ENCODE data around the gene NCBP3.
"Not testable (repeated sequence)": the region's sequence is repeated elsewhere in the genome, so short reads cannot be mapped to it uniquely, and the experiment has no call there.

NCBP3 gene

GRCh38 chr17:3852561-3852960 is 6.5 kb upstream of the NCBP3 start:
- H3K4me3 ChIP-seq (ENCODE audit: low read depth in 1 of 5, low read length in 5 of 5), result no peak overlapping the region
- H3K27ac ChIP-seq (ENCODE audit: low read depth, low read length), result no peak overlapping the region
- no peak overlapping the region for H3K9ac ChIP-seq (ENCODE audit: low read length in 5 of 5)
- no peaks in the 10 kb centered on the region for H3K4me1 ChIP-seq (ENCODE audit: control insufficient read depth in 5 of 5, insufficient read depth in 5 of 5, low read length in 5 of 5)
- H3K9me3 ChIP-seq (ENCODE audit: control insufficient read depth in 5 of 5, low read length in 5 of 5), result no peaks in the 10 kb centered on the region
- peaks cover 0 to 5% (median 0%) of the 10 kb centered on the region in 5 donors for H3K27me3 ChIP-seq (ENCODE audit: control insufficient read depth in 5 of 5, insufficient read depth in 4 of 5, low read length in 5 of 5)
- H3K36me3 ChIP-seq (ENCODE audit: control insufficient read depth in 5 of 5, insufficient read depth in 5 of 5, low read length in 5 of 5), result no peaks in the 10 kb centered on the region

- H3K9me3 ChIP-seq (ENCODE audit: control insufficient read depth in 5 of 5, low read length in 5 of 5), result no peaks in the 10 kb centered on the region
- H3K27ac ChIP-seq (ENCODE audit: low read depth, low read length), result no peak overlapping the region
- H3K4me1 ChIP-seq (ENCODE audit: control insufficient read depth in 5 of 5, insufficient read depth in 5 of 5, low read length in 5 of 5), result peaks cover 0 to 1% (median 0%) of the 10 kb centered on the region in 5 donors
- peaks cover 0 to 5% (median 0%) of the 10 kb centered on the region in 5 donors for H3K27me3 ChIP-seq (ENCODE audit: control insufficient read depth in 5 of 5, insufficient read depth in 4 of 5, low read length in 5 of 5)
- no peak overlapping the region for H3K4me3 ChIP-seq (ENCODE audit: low read depth in 1 of 5, low read length in 5 of 5)
- H3K9ac ChIP-seq (ENCODE audit: low read length in 5 of 5), result no peak overlapping the region
- no peaks in the 10 kb centered on the region for H3K36me3 ChIP-seq (ENCODE audit: control insufficient read depth in 5 of 5, insufficient read depth in 5 of 5, low read length in 5 of 5)
Observed at GRCh38 chr17:3851461-3852100, 5.5 kb upstream of the NCBP3 start.

- no peak overlapping the region for H3K4me3 ChIP-seq (ENCODE audit: low read depth in 1 of 5, low read length in 5 of 5)
- no peak overlapping the region for H3K9ac ChIP-seq (ENCODE audit: low read length in 5 of 5)
- no peak overlapping the region for H3K27ac ChIP-seq (ENCODE audit: low read depth, low read length)
- H3K9me3 ChIP-seq (ENCODE audit: control insufficient read depth in 5 of 5, low read length in 5 of 5), result no peaks in the 10 kb centered on the region
- peaks cover 4 to 19% (median 10%) of the 10 kb centered on the region in 5 donors for H3K4me1 ChIP-seq (ENCODE audit: control insufficient read depth in 5 of 5, insufficient read depth in 5 of 5, low read length in 5 of 5)
- H3K36me3 ChIP-seq (ENCODE audit: control insufficient read depth in 5 of 5, insufficient read depth in 5 of 5, low read length in 5 of 5), result peaks cover 0 to 5% (median 3%) of the 10 kb centered on the region in 5 donors
- peaks cover 0 to 5% (median 0%) of the 10 kb centered on the region in 5 donors for H3K27me3 ChIP-seq (ENCODE audit: control insufficient read depth in 5 of 5, insufficient read depth in 4 of 5, low read length in 5 of 5)
Observed at GRCh38 chr17:3848229-3848835, 2.3 kb upstream of the NCBP3 start.

GRCh38 chr17:3847165-3847670 is 1.2 kb upstream of the NCBP3 start:
- H3K4me3 ChIP-seq (ENCODE audit: low read depth in 1 of 5, low read length in 5 of 5), result no peak overlapping the region
- H3K36me3 ChIP-seq (ENCODE audit: control insufficient read depth in 5 of 5, insufficient read depth in 5 of 5, low read length in 5 of 5), result peaks cover 0 to 14% (median 9%) of the 10 kb centered on the region in 5 donors
- peaks cover 0 to 5% (median 0%) of the 10 kb centered on the region in 5 donors for H3K27me3 ChIP-seq (ENCODE audit: control insufficient read depth in 5 of 5, insufficient read depth in 4 of 5, low read length in 5 of 5)
- H3K9ac ChIP-seq (ENCODE audit: low read length in 5 of 5), result no peak overlapping the region
- no peak overlapping the region for H3K27ac ChIP-seq (ENCODE audit: low read depth, low read length)
- peaks cover 4 to 19% (median 10%) of the 10 kb centered on the region in 5 donors for H3K4me1 ChIP-seq (ENCODE audit: control insufficient read depth in 5 of 5, insufficient read depth in 5 of 5, low read length in 5 of 5)
- no peaks in the 10 kb centered on the region for H3K9me3 ChIP-seq (ENCODE audit: control insufficient read depth in 5 of 5, low read length in 5 of 5)

GRCh38 chr17:3846437-3847164 is 555 bp upstream of the NCBP3 start:
- H3K27ac ChIP-seq (ENCODE audit: low read depth, low read length), result no peak overlapping the region
- peaks cover 4 to 19% (median 10%) of the 10 kb centered on the region in 5 donors for H3K4me1 ChIP-seq (ENCODE audit: control insufficient read depth in 5 of 5, insufficient read depth in 5 of 5, low read length in 5 of 5)
- peaks cover 0 to 20% (median 13%) of the 10 kb centered on the region in 5 donors for H3K36me3 ChIP-seq (ENCODE audit: control insufficient read depth in 5 of 5, insufficient read depth in 5 of 5, low read length in 5 of 5)
- H3K9ac ChIP-seq (ENCODE audit: low read length in 5 of 5), result peak overlapping the region in 2 of 5 donors; percentile 21 to 56
- no peaks in the 10 kb centered on the region for H3K9me3 ChIP-seq (ENCODE audit: control insufficient read depth in 5 of 5, low read length in 5 of 5)
- peak overlapping the region in 4 of 5 donors; percentile 45 to 83 (median 54) for H3K4me3 ChIP-seq (ENCODE audit: low read depth in 1 of 5, low read length in 5 of 5)
- peaks cover 0 to 5% (median 0%) of the 10 kb centered on the region in 5 donors for H3K27me3 ChIP-seq (ENCODE audit: control insufficient read depth in 5 of 5, insufficient read depth in 4 of 5, low read length in 5 of 5)

GRCh38 chr17:3845291-3845620 is 790 bp downstream of the NCBP3 start:
- Histone ChIP-seq H3K9ac (ENCODE audit: low read length in 5 of 5) (peak overlapping the region; percentile 52 to 96 (median 93)), H3K36me3 (ENCODE audit: control insufficient read depth in 5 of 5, insufficient read depth in 5 of 5, low read length in 5 of 5) (peaks cover 5 to 31% (median 18%) of the 10 kb centered on the region in 5 donors), H3K4me3 (ENCODE audit: low read depth in 1 of 5, low read length in 5 of 5) (peak overlapping the region; percentile 83 to 95 (median 90)), H3K27me3 (ENCODE audit: control insufficient read depth in 5 of 5, insufficient read depth in 4 of 5, low read length in 5 of 5) (peaks cover 0 to 3% (median 0%) of the 10 kb centered on the region in 5 donors), H3K27ac (ENCODE audit: low read depth, low read length) (peak overlapping the region; percentile 83), H3K9me3 (ENCODE audit: control insufficient read depth in 5 of 5, low read length in 5 of 5) (no peaks in the 10 kb centered on the region), H3K4me1 (ENCODE audit: control insufficient read depth in 5 of 5, insufficient read depth in 5 of 5, low read length in 5 of 5) (peaks cover 4 to 19% (median 10%) of the 10 kb centered on the region in 5 donors)

GRCh38 chr17:3844556-3844955 is 1.5 kb downstream of the NCBP3 start:
- H3K27me3 ChIP-seq (ENCODE audit: control insufficient read depth in 5 of 5, insufficient read depth in 4 of 5, low read length in 5 of 5); H3K27ac ChIP-seq (ENCODE audit: low read depth, low read length); H3K9me3 ChIP-seq (ENCODE audit: control insufficient read depth in 5 of 5, low read length in 5 of 5): not testable (repeated sequence)
- Histone ChIP-seq H3K9ac (ENCODE audit: low read length in 5 of 5) (peak overlapping the region in 1 of 5 donors; percentile 95), H3K36me3 (ENCODE audit: control insufficient read depth in 5 of 5, insufficient read depth in 5 of 5, low read length in 5 of 5) (peaks cover 11 to 38% (median 25%) of the 10 kb centered on the region in 5 donors), H3K4me3 (ENCODE audit: low read depth in 1 of 5, low read length in 5 of 5) (peak overlapping the region in 2 of 5 donors; percentile 83 to 95), H3K4me1 (ENCODE audit: control insufficient read depth in 5 of 5, insufficient read depth in 5 of 5, low read length in 5 of 5) (peaks cover 7 to 19% (median 10%) of the 10 kb centered on the region in 5 donors)

GRCh38 chr17:3843935-3844516 is 2.0 kb downstream of the NCBP3 start:
- Histone ChIP-seq H3K4me3 (ENCODE audit: low read depth in 1 of 5, low read length in 5 of 5) (no peak overlapping the region), H3K27me3 (ENCODE audit: control insufficient read depth in 5 of 5, insufficient read depth in 4 of 5, low read length in 5 of 5) (no peaks in the 10 kb centered on the region), H3K27ac (ENCODE audit: low read depth, low read length) (no peak overlapping the region), H3K9ac (ENCODE audit: low read length in 5 of 5) (no peak overlapping the region), H3K36me3 (ENCODE audit: control insufficient read depth in 5 of 5, insufficient read depth in 5 of 5, low read length in 5 of 5) (peaks cover 13 to 42% (median 29%) of the 10 kb centered on the region in 5 donors), H3K9me3 (ENCODE audit: control insufficient read depth in 5 of 5, low read length in 5 of 5) (no peaks in the 10 kb centered on the region), H3K4me1 (ENCODE audit: control insufficient read depth in 5 of 5, insufficient read depth in 5 of 5, low read length in 5 of 5) (peaks cover 7 to 19% (median 10%) of the 10 kb centered on the region in 5 donors)

- Histone ChIP-seq H3K27ac (ENCODE audit: low read depth, low read length) (no peak overlapping the region), H3K36me3 (ENCODE audit: control insufficient read depth in 5 of 5, insufficient read depth in 5 of 5, low read length in 5 of 5) (peaks cover 24 to 69% (median 51%) of the 10 kb centered on the region in 5 donors), H3K4me3 (ENCODE audit: low read depth in 1 of 5, low read length in 5 of 5) (no peak overlapping the region), H3K27me3 (ENCODE audit: control insufficient read depth in 5 of 5, insufficient read depth in 4 of 5, low read length in 5 of 5) (no peaks in the 10 kb centered on the region), H3K4me1 (ENCODE audit: control insufficient read depth in 5 of 5, insufficient read depth in 5 of 5, low read length in 5 of 5) (peaks cover 2 to 13% (median 11%) of the 10 kb centered on the region in 5 donors), H3K9me3 (ENCODE audit: control insufficient read depth in 5 of 5, low read length in 5 of 5) (no peaks in the 10 kb centered on the region), H3K9ac (ENCODE audit: low read length in 5 of 5) (no peak overlapping the region)
Observed at GRCh38 chr17:3838206-3838605, 7.8 kb downstream of the NCBP3 start.

All from subcutaneous abdominal adipose tissue (tissue), 5 donors.